ENCODE data around the gene AOC3.
"Not testable (repeated sequence)": the region's sequence is repeated elsewhere in the genome, so short reads cannot be mapped to it uniquely, and the experiment has no call there.

The AOC3 gene

DNA sequence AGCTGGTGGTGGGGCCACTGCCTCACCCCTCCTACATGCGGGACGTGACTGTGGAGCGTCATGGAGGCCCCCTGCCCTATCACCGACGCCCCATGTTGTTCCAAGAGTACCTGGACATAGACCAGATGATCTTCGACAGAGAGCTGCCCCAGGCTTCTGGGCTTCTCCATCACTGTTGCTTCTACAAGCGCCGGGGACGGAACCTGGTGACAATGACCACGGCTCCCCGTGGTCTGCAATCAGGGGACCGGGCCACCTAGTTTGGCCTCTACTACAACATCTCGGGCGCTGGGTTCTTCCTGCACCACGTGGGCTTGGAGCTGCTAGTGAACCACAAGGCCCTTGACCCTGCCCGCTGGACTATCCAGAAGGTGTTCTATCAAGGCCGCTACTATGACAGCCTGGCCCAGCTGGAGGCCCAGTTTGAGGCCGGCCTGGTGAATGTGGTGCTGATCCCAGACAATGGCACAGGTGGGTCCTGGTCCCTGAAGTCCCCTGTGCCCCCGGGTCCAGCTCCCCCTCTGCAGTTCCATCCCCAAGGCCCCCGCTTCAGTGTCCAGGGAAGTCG is 16.8 kb downstream of the AOC3 start:
- DNase-seq: not testable (repeated sequence)

DNA sequence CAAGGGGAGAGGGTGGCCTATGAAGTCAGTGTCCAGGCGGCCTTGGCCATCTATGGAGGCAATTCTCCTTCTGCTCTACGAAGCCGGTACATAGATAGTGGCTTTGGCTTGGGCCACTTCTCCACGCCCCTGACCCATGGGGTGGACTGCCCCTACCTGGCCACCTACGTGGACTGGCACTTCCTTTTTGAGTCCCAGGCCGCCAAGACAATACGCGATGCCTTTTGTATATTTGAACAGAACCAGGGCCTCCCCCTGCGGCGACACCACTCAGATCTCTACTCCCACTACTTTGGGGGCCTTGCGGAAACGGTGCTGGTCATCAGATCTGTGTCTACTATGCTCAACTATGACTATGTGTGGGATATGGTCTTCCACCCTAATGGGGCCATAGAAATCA is 17.3 kb downstream of the AOC3 start:
- DNase-seq: no peak

DNA sequence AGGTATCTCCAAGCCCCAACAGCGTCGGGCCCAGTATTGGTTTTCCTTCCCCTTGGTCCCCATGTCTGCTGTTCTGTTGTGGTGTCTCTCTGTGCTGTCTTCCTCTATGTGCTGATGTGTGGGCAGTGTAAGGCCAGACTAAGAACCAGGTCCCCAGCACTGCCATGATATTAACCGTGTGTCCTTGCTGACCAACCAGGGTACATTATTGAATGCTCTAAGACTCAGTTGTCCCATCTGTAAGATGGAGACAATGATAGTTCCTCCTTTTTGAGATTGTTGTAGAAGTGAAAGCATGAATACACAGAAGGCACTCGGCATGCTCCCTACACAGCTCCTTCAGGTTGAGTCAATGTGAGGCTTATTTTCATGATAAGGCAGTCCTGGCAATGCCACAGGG is 20.6 kb downstream of the AOC3 start:
- DNase-seq: no peak

DNA sequence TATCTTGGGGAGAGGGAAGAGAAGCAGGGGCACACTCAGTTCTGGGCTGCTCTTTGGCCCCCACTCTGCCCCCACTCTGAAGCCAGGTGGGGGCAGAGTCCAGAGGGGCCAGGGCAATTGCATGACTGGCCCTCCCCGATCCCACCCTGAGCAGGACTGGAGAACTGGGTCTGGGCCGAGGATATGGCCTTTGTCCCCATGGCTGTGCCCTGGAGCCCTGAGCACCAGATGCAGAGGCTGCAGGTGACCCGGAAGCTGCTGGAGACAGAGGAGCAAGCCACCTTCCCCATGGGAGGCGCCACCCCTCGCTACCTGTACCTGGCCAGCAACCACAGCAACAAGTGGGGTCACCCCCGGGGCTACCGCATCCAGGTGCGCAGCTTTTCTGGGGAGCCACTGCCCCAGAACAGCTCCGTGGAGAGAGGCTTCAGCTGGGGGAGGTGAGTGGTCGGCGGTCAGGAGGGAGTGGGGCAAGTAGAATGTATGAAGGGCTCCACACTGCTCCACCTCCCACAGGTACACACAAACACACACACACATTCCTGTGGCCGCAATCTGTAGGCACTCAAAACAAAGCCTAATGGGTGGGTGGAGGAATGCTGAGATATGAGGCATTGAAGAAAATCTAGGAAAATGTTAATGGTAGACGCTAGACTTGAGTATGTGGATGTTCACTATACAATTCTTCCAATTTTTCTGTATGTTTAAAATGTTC is 21.4 kb downstream of the AOC3 start:
- no peak for DNase-seq

DNA sequence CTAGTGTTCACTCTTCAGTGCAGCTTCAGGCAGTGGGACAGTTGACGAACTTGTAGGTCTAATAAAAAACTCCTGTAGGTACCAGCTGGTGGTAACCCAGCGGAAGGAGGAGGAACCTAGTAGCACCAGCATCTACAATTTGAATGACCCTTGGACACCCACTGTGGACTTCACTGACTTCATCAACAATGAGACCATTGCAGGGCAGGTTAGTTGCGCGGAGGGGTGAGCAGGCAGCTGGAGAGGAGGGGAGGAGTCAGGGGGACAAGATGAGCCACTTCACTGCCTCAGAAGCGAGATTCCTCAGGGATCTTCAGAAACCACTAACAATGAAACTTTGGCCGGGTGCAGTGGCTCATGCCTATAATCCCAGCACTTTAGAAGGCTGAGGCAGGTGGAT is 22.3 kb downstream of the AOC3 start:
- no peak for DNase-seq

DNA sequence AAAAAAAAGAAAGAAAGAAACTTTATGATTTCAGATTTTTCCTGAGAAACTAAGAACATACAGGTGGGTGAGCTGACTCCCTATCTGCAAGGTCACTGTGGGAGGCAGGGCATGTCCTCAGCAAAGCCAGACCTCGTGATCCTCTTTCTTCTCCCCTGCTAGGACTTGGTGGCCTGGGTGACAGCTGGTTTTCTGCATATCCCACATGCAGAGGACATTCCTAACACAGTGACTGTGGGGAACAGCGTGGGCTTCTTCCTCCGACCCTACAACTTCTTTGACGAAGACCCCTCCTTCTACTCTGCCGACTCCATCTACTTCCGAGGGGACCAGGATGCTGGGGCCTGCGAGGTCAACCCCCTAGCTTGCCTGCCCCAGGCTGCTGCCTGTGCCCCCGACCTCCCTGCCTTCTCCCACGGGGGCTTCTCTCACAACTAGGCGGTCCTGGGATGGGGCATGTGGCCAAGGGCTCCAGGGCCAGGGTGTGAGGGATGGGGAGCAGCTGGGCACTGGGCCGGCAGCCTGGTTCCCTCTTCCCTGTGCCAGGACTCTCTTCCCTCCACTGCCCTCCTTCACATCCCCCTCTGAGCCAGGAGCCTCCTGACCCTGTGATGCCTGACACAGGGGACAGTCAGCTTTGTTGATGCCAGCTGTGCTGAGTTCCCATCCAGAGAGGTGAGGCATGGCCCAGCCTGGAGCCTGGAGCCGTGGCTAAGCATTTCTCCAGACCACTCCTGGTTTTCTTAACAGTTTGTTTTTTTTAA is 23.1 kb downstream of the AOC3 start:
- not testable (repeated sequence) for DNase-seq

DNA sequence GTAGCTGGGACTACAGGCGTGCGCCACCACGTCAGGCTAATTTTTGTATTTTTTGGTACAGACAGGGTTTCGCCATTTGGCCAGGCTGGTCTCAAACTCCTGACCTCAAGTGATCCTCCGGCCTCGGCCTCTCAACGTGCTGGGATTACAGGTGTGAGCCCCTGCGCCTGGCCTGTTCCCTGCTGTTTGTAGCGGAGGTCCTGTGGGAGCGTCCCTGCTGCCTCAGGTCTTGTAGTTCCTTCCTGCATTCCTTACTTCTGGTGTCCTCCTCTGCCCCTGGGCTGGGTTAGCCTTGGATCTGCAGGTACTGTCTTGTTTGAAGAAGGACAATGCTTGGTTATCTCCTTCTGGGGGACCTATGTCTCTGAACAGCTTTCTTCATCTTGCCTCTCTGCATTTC is 26.0 kb downstream of the AOC3 start:
- no peak for DNase-seq

DNA sequence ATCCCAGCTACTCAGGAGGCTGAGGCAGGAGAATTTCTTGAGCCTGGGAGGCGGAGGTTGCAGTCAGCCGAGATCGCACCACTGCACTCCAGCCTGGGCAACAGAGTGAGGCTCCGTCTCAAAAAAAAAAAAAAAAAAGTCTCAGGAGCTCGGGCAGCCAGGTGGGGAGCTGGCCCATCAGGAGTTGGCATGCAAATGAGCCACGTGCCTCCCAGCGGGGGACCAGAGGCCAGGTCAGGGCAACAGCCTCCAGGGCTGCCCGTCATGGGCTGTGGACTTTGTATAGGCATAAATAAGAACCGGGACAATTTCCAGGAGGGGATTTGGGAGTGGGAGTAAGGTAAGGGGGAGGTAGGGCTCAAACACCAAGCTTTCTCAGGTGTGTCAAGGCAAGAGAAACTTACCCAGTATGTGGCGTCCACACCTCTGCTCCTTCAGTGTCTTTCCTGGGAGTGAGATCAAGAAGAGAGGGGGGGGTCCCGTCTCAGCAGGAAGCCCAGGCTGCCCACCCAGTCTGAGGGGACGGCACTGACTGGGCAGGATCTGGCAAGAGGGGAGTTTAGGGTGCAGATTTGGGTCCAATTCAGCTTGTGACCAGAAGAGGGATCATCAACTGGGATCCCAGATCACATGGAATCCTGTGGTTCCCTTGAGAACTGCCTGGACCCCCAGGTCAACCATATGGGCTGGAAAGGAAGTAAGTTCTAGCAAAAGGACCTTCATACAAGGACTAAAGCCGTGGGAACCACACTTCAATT is 27.3 kb downstream of the AOC3 start:
- DNase-seq: no peak

DNA sequence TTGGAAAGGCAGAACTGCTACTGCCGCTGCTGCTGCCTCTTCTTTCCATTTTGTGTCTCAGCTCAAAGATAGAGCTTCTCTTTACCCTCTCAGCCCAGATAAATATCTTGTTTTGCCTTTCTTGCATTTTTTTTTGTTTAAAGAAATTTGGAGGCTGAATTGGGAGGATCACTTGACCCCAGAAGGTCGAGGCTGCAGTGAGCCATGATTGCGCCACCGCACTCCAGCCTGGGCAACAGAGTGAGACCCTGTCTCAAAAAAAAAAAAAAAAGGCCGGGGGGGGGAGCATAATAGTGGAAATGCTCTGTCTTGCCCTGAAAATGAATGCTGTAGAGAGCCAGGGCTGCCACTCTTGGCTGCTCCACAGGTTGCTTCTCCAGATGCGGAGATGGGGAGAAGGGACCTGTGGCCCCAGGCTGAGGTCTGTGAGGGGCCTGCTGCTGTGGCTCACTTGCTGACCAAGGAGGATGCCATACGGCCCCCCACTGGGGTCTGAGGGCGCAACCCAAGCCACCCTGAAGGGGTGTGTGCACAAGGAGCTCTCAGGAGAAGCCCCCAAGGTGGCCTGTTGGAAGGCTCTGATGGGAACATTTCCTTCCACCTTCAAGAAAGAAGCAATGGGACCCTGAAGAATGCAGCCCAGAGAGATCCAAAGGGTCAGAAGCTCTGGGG is 28.1 kb downstream of the AOC3 start:
- no peak for DNase-seq

DNA sequence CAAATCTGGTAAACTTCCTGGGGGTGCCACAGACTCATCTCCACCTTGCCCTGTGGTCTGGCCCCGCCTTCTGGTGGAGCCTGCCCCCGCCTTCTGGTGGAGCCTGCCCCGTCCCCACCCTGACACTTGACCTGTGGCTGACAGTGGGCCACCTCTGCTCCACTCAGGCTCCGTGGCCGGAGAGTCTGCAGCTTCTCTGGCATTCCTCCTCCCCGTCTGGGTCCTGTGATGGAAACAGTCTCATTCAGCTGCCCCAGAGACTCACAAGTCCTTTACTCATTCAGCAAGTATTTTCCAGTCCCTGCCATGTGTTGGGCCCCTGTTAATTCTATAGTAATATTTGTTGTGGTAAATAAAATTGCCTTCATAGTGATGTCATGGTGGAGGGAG is 28.6 kb downstream of the AOC3 start:
- DNase-seq: no peak

DNA sequence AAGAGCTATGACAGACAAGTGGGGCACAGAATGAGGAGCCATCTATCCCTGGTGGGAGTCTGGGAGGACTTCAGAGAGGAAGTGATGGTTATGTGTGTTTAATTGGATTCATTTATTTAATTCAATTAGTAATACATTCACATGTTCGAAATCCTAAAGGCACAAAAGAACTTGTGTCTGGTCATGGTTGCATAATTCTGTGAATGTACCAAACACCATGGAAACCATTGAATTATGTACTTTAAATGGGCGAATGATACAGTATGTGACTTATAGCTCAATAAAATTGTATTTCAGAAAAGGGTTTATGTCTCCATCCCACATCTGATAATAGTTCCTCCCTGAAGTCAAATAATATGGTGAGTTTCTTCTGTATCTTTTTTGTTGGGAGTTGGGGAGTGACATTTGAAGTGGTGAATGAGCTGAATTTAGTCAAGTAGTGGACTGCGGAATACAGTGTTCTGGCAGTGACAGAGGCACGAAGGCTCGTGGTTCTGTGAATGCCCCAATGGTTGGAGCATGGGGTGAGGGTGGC is 29.8 kb downstream of the AOC3 start:
- no peak for DNase-seq

DNA sequence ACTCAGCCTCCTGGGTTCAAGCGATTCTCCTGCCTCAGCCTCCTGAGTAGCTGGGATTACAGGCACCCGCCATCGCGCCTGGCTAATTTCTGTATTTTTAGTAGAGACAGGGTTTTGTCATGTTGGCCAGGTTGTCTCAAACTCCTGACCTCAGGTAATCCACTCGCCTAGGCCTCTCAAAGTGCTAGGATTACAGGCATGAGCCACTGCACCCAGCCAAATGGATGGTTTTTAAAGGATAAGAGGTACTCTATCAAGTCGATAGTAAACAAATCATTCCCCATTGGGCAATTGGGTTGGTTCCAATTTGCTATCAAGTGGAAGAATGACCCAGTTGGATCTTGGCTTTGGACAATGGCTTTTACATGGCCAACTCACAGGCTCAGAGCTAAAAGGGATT is 30.7 kb downstream of the AOC3 start:
- DNase-seq: not testable (repeated sequence)

DNA sequence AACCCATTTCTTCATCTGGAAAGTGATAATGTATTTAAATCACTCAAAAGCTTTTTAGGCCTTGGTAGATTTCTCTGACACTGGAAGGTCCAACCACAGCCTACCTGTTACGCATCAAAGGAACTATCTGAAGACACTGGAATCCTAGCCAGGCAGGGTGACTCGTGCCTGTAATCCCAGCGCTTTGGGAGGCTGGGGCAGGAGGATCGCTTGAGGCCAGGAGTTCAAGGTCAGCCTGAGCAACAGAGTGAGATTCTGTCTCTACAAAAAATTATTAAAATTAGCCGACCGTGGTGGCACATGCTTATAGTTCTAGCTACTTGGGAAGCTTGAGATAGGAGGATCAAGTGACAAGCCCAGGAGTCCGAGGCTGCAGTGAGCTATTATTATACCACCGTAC is 31.2 kb downstream of the AOC3 start:
- no peak for DNase-seq

DNA sequence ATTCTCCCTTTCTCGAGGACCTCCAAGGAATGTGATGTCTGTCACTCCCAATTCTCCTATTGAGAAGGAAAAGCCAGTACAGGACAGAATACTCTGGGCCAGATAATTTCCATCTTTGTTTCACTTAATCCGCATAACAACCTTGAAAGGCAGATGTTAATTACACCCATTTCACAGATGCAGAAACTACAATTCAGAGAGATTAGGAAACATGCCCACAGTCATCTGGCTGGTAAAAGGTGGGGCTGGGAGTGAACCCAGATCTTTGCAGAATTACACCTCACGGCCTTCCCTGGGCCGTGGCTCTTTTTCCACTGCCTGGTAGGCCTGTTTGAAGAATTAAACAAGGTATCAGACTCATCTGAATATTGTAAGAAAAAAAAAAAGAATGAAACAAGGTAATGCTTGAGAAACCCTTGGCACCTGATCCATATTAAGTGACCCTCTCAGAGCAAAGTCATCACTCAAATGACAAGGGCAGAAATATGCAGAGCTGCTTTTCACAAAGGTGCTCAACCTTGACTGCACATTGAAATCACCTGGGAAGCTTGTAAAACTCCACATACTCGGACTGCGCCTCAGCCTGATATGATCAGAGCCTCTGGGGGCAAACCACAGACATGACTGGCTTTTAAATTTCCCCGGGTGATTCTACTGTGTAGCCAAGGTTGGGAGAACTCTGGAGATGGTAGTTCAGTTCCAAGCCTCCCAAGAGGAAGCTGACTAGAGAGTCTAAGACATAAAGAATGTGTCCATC is 33.0 kb downstream of the AOC3 start:
- no peak for DNase-seq

DNA sequence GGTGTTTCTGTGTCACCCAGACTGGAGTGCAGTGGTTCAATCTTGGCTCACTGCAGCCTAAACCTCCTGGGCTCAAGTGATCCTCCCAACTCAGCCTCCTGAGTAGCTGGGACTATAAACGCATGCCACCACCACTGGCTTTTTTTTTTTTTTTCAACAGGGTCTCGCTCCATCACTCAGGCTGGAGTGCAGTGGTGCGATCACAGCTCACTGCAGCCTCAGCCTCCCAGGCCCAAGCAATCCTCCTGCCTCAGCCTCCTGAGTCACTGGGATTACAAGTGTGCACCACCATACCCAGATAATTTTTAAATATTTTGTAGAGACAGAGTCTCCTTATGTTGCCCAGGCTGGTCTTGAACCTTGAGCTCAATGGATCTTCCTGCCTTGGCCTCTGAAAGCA is 34.8 kb downstream of the AOC3 start:
- not testable (repeated sequence) for DNase-seq

DNA sequence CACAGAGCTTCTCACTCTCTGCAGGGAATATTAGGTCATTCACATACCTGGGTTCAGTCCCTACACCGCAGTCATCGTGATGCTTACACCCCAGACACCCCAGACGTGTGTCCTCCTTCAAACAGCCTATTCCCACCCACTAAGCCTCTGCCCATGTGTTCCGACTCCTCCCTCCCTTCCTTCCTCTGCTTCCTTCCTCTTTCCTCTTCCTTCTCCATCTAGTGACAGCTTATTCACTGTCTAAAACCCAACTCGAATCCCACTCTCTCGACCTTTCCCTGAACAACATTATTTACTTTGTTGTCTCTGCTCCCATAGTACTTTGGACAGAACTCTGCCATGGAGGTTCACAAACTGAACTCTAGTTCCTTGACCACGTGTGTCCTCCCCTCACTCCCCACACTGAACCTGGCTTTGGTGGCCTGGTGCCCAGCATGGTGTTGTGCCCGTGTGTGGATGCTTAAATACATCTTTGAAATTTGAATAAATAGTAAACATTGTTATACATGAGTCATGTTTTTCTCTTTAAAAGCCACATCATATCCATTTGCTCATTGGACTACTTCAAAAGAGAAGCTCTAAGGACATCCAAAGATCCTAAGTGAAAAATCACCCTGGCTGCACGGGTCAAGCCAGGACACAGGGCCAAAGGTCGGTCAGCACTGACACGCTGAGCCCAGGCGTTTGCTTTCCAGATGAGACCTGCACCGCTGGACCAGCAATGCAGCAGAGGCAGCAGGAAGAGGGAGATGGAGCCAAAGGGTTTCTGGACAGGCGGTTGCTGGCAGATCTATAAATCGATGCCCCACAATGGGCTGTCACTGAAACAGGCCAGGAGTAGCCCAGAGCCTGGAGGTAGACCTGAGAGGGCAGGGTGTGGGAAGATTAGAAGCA is 35.5 kb downstream of the AOC3 start:
- DNase-seq: no peak

DNA sequence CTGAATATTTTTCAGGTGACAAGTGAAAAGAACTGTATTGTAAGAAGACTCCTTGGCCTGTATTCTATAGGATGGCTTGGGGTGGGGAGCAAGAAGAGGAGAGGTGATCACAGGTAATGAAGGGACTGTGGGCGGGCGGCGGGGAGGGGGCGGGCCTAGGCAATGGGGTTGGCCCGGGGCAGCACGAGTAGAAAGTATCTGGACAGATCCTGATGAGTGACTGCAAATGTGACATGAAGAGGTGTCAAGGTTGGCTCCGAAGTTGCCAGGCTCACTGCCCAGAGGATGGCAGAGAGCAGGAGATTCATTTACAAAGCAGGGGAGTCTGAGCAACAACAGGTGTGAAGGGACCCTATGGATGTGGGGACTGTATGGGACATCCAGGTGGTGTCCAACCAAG is 38.8 kb downstream of the AOC3 start:
- DNase-seq: no peak

DNA sequence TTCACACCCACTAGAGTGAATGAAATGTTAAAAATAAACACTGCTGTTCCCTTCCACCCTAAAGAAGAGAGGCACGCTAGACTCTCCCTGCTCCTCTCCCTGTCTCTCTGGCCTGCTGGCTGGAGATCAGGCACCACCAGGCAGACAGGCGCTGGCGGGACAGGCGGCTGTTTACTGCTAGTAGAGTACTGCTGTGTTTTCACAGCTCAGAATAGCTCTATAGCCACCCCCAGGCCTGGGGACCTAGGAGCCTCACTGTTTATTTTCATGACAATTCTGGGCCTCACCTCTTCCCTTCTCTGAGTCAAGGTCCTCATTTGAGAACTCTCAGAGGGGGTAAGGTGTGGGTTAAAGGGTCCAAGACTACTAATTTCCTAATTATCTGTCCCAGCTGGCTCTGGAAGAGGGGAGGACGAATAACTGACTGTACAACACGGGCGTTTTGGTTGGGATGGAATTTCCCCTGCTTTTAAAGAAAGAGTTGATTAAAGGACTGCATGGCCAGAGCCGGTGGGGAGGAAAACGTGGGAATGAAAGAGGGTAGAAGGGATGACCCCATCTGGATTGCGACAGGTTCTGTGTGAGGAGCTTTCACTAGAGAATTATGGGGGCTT is 40.6 kb downstream of the AOC3 start:
- DNase-seq: peak; percentile 67

DNA sequence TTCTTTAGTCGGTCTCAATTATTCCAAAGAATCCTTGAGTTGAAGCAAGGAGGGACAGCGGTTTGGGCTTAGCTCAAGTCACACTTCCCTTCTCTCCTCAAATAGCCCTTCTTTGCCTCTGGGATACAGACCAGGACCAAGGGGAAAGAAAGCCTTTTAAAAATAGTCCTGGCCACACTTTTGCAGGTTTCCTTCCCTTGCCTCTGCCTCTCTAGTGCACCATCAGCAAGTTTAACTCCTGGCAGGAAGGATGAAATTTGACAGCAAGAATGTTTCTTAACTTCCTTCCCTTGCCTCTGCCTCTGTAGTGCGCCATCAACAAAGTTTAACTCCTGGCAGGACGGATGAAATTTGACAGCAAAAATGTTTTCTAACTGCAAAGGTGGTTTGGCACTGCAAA is 42.4 kb downstream of the AOC3 start:
- DNase-seq: peak; percentile 61
